Upper lobe of left lung (tissue), 6 donors: ENCODE measurements around the gene BRD7. TPM values are rescaled to one million over a fixed set of nuclear protein-coding genes. Genes with fewer than 3 reads are reported as not detected.

Experiments used
- ATAC-seq, 2 donors: fragments of 200-7000 bp; cut with Tn5 transposase; one replicate each; pipeline ENCODE4 v1.9.1; 2022; ENCODE audit warnings: mild to moderate bottlenecking in 2 of 2, moderate library complexity in 2 of 2; ENCODE audit not compliant: low FRiP score in 2 of 2
- DNase-seq, 2 donors: peaks; one replicate each; pipeline ENCODE4 v3.0.0-alpha.2; 2019 to 2020
- H3K27ac ChIP-seq, 4 donors: fragments of 200-600 bp; sonication (generic); one replicate each; pipeline ENCODE4 v1.5.1; 2016 to 2019
- H3K27me3 ChIP-seq, 4 donors: fragments of 200-600 bp; sonication (generic); one replicate each; pipeline ENCODE4 v1.5.1; 2017 to 2019
- H3K36me3 ChIP-seq, 4 donors: fragments of 200-600 bp; sonication (generic); one replicate each; pipeline ENCODE4 v1.5.1; 2016 to 2019
- H3K4me1 ChIP-seq, 4 donors: fragments of 200-600 bp; sonication (generic); one replicate each; pipeline ENCODE4 v1.5.1; 2018 to 2019
- H3K4me3 ChIP-seq, 4 donors: fragments of 200-600 bp; sonication (generic); one replicate each; pipeline ENCODE4 v1.5.1; 2017 to 2019; ENCODE audit warnings: mild to moderate bottlenecking in 2 of 4, moderate library complexity in 1 of 4
- H3K9me3 ChIP-seq, 4 donors: fragments of 200-600 bp; sonication (generic); one replicate each; pipeline ENCODE4 v1.5.1; 2018 to 2019
- EP300 ChIP-seq, 4 donors: sonication (generic); formaldehyde crosslinking; IDR thresholded peaks; one replicate each; pipeline ENCODE4 v1.5.1; 2017; ENCODE audit warnings: antibody characterized with exemption in 4 of 4, control low read depth in 2 of 4
- POLR2A ChIP-seq, 4 donors: fragments of 450-650 bp; IDR thresholded peaks; one replicate each; pipeline ENCODE4 v1.5.1; 2016 to 2017; ENCODE audit warnings: antibody characterized with exemption in 4 of 4, mild to moderate bottlenecking in 2 of 4
- POLR2AphosphoS5 ChIP-seq, 2 donors: sonication (generic); formaldehyde crosslinking; IDR thresholded peaks; one replicate each; pipeline ENCODE4 v1.5.1; 2017; ENCODE audit warnings: antibody characterized with exemption in 2 of 2
- WGBS, 2 donors: methylation state at CpG; one replicate each; pipeline ENCODE4 v1.1.5; 2017 to 2018; 5-methylcytosine and 5-hydroxymethylcytosine counted together
- total RNA-seq, 6 donors: library from RNA; depleted of rRNA in 4 of 6; stranded (reverse); fragments of >200 nt in 4 of 6; gene quantifications; one replicate each; pipeline versions ENCODE4 v1.1.0 to v1.2.1, GENCODE V29; 2016 to 2021
- TF ChIP-seq, protein P1 (sequence below), 6 experiments: fragments of 450-650 bp in 4 of 6; fragments of 200-600 bp in 2 of 6; sonication (generic) in 2 of 6; IDR thresholded peaks; one replicate each; pipeline ENCODE4 v1.5.1; 2016 to 2019; ENCODE audit warnings: antibody characterized with exemption in 6 of 6
- donor health status: DM: no; HTN: no; CAD: no; lungs with moderate emphysema.
- donor health status: DM: no; HTN: yes; CAD: no; lungs with severe emphysema.

Gene BRD7
- total RNA-seq, 6 donors from 2014 or later, result 41.5 to 68.2 (median 53.4) TPM

GRCh38 chr16:50340578-50340977 is 28.2 kb downstream of the BRD7 start:
- H3K4me1 ChIP-seq, result peaks cover 6 to 19% (median 9%) of the 10 kb centered on the region in 4 donors
- no peaks in the 10 kb centered on the region for H3K27me3 ChIP-seq
- DNase-seq (no peak), ATAC-seq (peak in 1 of 2 donors; percentile 53)
- H3K9me3 ChIP-seq, result no peaks in the 10 kb centered on the region
- no peak for TF ChIP-seq POLR2AphosphoS5 (IDR thresholded peaks at IDR 0.05)
- TF ChIP-seq, protein P1, sequence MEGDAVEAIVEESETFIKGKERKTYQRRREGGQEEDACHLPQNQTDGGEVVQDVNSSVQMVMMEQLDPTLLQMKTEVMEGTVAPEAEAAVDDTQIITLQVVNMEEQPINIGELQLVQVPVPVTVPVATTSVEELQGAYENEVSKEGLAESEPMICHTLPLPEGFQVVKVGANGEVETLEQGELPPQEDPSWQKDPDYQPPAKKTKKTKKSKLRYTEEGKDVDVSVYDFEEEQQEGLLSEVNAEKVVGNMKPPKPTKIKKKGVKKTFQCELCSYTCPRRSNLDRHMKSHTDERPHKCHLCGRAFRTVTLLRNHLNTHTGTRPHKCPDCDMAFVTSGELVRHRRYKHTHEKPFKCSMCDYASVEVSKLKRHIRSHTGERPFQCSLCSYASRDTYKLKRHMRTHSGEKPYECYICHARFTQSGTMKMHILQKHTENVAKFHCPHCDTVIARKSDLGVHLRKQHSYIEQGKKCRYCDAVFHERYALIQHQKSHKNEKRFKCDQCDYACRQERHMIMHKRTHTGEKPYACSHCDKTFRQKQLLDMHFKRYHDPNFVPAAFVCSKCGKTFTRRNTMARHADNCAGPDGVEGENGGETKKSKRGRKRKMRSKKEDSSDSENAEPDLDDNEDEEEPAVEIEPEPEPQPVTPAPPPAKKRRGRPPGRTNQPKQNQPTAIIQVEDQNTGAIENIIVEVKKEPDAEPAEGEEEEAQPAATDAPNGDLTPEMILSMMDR (IDR thresholded peaks at IDR 0.05), result no peak
- TF ChIP-seq EP300 (IDR thresholded peaks at IDR 0.05), result no peak
- no peak for TF ChIP-seq POLR2A (IDR thresholded peaks at IDR 0.05)
- 84 to 93% methylated on average over 2 of the region's 2 CpGs for WGBS, 2 donors
- H3K27ac ChIP-seq, result no peak overlapping the region
- H3K36me3 ChIP-seq, result peaks cover 11 to 47% (median 16%) of the 10 kb centered on the region in 4 donors
- no peak overlapping the region for H3K4me3 ChIP-seq

- Histone ChIP-seq H3K4me3 (no peak overlapping the region), H3K36me3 (peaks cover 11 to 57% (median 16%) of the 10 kb centered on the region in 4 donors), H3K27ac (peak overlapping the region in 3 of 4 donors; percentile 2 to 52 (median 38)), H3K9me3 (no peaks in the 10 kb centered on the region), H3K27me3 (no peaks in the 10 kb centered on the region), H3K4me1 (peaks cover 7 to 19% (median 14%) of the 10 kb centered on the region in 4 donors)
- ATAC-seq (no peak), DNase-seq (no peak)
- TF ChIP-seq EP300 (IDR thresholded peaks at IDR 0.05) (no peak), POLR2A (IDR thresholded peaks at IDR 0.05) (no peak), POLR2AphosphoS5 (IDR thresholded peaks at IDR 0.05) (no peak)
- TF ChIP-seq, protein P1 (IDR thresholded peaks at IDR 0.05), result no peak
- 65 to 68% methylated on average over 8 of the region's 8 CpGs for WGBS, 2 donors
Observed at GRCh38 chr16:50338371-50339231, 30.2 kb downstream of the BRD7 start.

- TF ChIP-seq, protein P1 (IDR thresholded peaks at IDR 0.05), result no peak
- TF ChIP-seq POLR2AphosphoS5 (IDR thresholded peaks at IDR 0.05), result no peak
- no peak for TF ChIP-seq POLR2A (IDR thresholded peaks at IDR 0.05)
- TF ChIP-seq EP300 (IDR thresholded peaks at IDR 0.05), result no peak
- H3K36me3 ChIP-seq, result peaks cover 8 to 65% (median 12%) of the 10 kb centered on the region in 4 donors
- ATAC-seq, result no peak
- no peak overlapping the region for H3K4me3 ChIP-seq
- H3K4me1 ChIP-seq, result peaks cover 7 to 19% (median 15%) of the 10 kb centered on the region in 4 donors
- no peak for DNase-seq
- H3K27ac ChIP-seq, result no peak overlapping the region
- H3K9me3 ChIP-seq, result no peaks in the 10 kb centered on the region
- WGBS, 2 donors, result 77 to 100% methylated on average over 1 of the region's 1 CpG
- H3K27me3 ChIP-seq, result no peaks in the 10 kb centered on the region
Observed at GRCh38 chr16:50336884-50337283, 31.9 kb downstream of the BRD7 start.

DNA sequence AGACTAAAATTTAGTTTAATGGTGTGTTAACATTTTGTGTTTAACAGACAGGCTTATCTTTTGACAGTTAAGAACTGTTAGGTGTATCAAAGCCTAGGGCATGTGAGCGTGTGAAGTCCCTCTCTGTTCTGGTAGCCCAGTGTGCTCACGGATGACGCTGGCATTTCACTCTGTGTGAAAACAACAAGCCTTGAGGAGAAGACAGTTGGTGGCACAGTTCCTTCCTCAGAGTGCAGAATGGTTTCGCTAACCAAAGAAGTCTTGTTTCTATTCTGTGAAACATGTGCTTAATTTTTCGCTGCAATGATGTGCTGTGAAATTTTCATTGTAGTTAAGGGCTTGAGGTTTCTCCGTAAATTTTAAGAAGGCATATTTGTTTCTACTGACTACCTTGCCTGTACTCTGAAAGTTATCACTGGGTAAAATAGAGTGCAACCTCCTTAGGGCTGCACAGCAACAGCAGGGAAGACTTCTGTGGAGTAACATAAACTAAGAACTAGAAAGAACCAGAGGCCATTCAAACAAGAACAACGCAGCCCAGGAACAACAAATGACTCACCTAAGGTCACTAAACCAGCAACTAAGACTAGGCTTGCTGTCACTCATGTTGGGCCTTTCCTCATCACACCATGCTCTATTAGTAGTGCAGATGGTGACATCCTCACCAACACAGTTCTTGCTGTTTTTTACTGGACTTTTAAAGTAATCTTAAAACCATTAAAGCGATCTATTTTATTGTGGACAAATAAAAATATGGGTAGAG is 33.4 kb downstream of the BRD7 start:
- Histone ChIP-seq H3K4me1 (peaks cover 7 to 19% (median 15%) of the 10 kb centered on the region in 4 donors), H3K4me3 (no peak overlapping the region), H3K27ac (peak overlapping the region in 2 of 4 donors; percentile 0 to 17), H3K27me3 (no peaks in the 10 kb centered on the region), H3K36me3 (peaks cover 8 to 59% (median 12%) of the 10 kb centered on the region in 4 donors), H3K9me3 (no peaks in the 10 kb centered on the region)
- TF ChIP-seq EP300 (IDR thresholded peaks at IDR 0.05) (no peak), POLR2AphosphoS5 (IDR thresholded peaks at IDR 0.05) (no peak), POLR2A (IDR thresholded peaks at IDR 0.05) (peak in 1 of 4 donors; percentile 39)
- TF ChIP-seq, protein P1 (IDR thresholded peaks at IDR 0.05), result no peak
- no peak for ATAC-seq
- 77 to 85% methylated on average over 8 of the region's 8 CpGs for WGBS, 2 donors
- no peak for DNase-seq
